ENCODE results near the gene TBC1D20. TPM values are rescaled to one million over a fixed set of nuclear protein-coding genes. Genes with fewer than 3 reads are reported as not detected.
A peak's percentile ranks its signal among the peaks of the same experiment; 100 is the strongest.

The TBC1D20 gene
- total and polyA plus RNA-seq, 7 experiments from 2014 or later: 19.9 to 45.7 (median 26.6) TPM

- ATAC-seq: no peak
- intact Hi-C loops (cut with micrococcal nuclease): loop anchor here in 1 of 2 donors (10.0 kb wide), 1 partner anchor 823 kb away; the partner anchor contains the start of gene RAD21L1
Measured at GRCh38 chr20:401682-402495, 60.4 kb downstream of the TBC1D20 start.

GRCh38 chr20:400454-401275, 61.7 kb downstream of the TBC1D20 start:
- H3K4me3 Mint-ChIP-seq: no peak overlapping the region
- H3K36me3 Mint-ChIP-seq: peaks cover 0 to 20% (median 11%) of the 10 kb centered on the region in 5 donors
- peaks cover 0 to 4% (median 0%) of the 10 kb centered on the region in 11 donors for H3K9me3 Mint-ChIP-seq
- no peak for DNase-seq
- H3K9me3 ChIP-seq (ENCODE audit: control insufficient read depth in 2 of 3, low read length in 3 of 3): no peaks in the 10 kb centered on the region
- no peak overlapping the region for H3K4me3 ChIP-seq (ENCODE audit: low read length)
- H3K27me3 Mint-ChIP-seq: no peaks in the 10 kb centered on the region
- H3K36me3 ChIP-seq (ENCODE audit: control insufficient read depth in 2 of 3, insufficient read depth in 3 of 3, low read length in 3 of 3): peaks cover 0 to 25% (median 6%) of the 10 kb centered on the region in 3 experiments
- no peak overlapping the region for H3K27ac ChIP-seq (ENCODE audit: low read depth, low read length)
- H3K4me1 Mint-ChIP-seq: peaks cover 4 to 34% (median 14%) of the 10 kb centered on the region in 7 donors
- peak; percentile 24 for ATAC-seq
- no peak overlapping the region for H3K27ac Mint-ChIP-seq
- no peaks in the 10 kb centered on the region for H3K27me3 ChIP-seq (ENCODE audit: control insufficient read depth in 2 of 2, insufficient read depth in 2 of 2, low read length in 2 of 2)
- ChIA-PET POLR2A (interaction anchor here (0.6 kb wide), 1 partner anchor 56 kb away, joined by 3 read pairs; no protein-coding TSS in a partner anchor), CTCF (no interaction called here)
- H3K4me1 ChIP-seq (ENCODE audit: control insufficient read depth in 2 of 2, insufficient read depth in 2 of 2, low read length in 2 of 2): peaks cover 0 to 15% of the 10 kb centered on the region in 2 donors
- intact Hi-C loops (cut with micrococcal nuclease): loop anchor here in 1 of 2 donors (10.0 kb wide), 1 partner anchor 824 kb away; the partner anchor contains the start of gene RAD21L1

More at GRCh38 chr20:401682-402495, 60.4 kb downstream of the TBC1D20 start:
- peaks cover 0 to 4% (median 0%) of the 10 kb centered on the region in 11 donors for H3K9me3 Mint-ChIP-seq
- H3K36me3 Mint-ChIP-seq: peaks cover 0 to 20% (median 11%) of the 10 kb centered on the region in 5 donors
- H3K27me3 ChIP-seq (ENCODE audit: control insufficient read depth in 2 of 2, insufficient read depth in 2 of 2, low read length in 2 of 2): no peaks in the 10 kb centered on the region
- peaks cover 0 to 13% (median 2%) of the 10 kb centered on the region in 3 experiments for H3K36me3 ChIP-seq (ENCODE audit: control insufficient read depth in 2 of 3, insufficient read depth in 3 of 3, low read length in 3 of 3)
- no peak overlapping the region for H3K27ac ChIP-seq (ENCODE audit: low read depth, low read length)
- H3K27me3 Mint-ChIP-seq: no peaks in the 10 kb centered on the region
- no peaks in the 10 kb centered on the region for H3K9me3 ChIP-seq (ENCODE audit: control insufficient read depth in 2 of 3, low read length in 3 of 3)
- POLR2A ChIA-PET: no interaction called here
- no peak overlapping the region for H3K4me3 ChIP-seq (ENCODE audit: low read length)
- peaks cover 5 to 39% (median 17%) of the 10 kb centered on the region in 7 donors for H3K4me1 Mint-ChIP-seq
- peak overlapping the region in 2 of 10 donors; percentile 63 to 79 for H3K4me3 Mint-ChIP-seq
- peaks cover 0 to 17% of the 10 kb centered on the region in 2 donors for H3K4me1 ChIP-seq (ENCODE audit: control insufficient read depth in 2 of 2, insufficient read depth in 2 of 2, low read length in 2 of 2)
- H3K27ac Mint-ChIP-seq: peak overlapping the region in 2 of 9 donors; percentile 10 to 24
- no peak for DNase-seq
- CTCF ChIA-PET: interaction anchor here (0.6 kb wide), 1 partner anchor 36 kb away, joined by 4 read pairs; no protein-coding TSS in a partner anchor

GRCh38 chr20:400128-400453, 62.2 kb downstream of the TBC1D20 start:
- Histone ChIP-seq H3K36me3 (ENCODE audit: control insufficient read depth in 2 of 3, insufficient read depth in 3 of 3, low read length in 3 of 3) (peaks cover 0 to 31% (median 6%) of the 10 kb centered on the region in 3 experiments), H3K4me1 (ENCODE audit: control insufficient read depth in 2 of 2, insufficient read depth in 2 of 2, low read length in 2 of 2) (peaks cover 0 to 15% of the 10 kb centered on the region in 2 donors), H3K4me3 (ENCODE audit: low read length) (no peak overlapping the region), H3K27ac (ENCODE audit: low read depth, low read length) (no peak overlapping the region), H3K9me3 (ENCODE audit: control insufficient read depth in 2 of 3, low read length in 3 of 3) (no peaks in the 10 kb centered on the region), H3K27me3 (ENCODE audit: control insufficient read depth in 2 of 2, insufficient read depth in 2 of 2, low read length in 2 of 2) (no peaks in the 10 kb centered on the region)
- no peak overlapping the region for H3K4me3 Mint-ChIP-seq
- H3K9me3 Mint-ChIP-seq: peaks cover 0 to 4% (median 0%) of the 10 kb centered on the region in 11 donors
- peaks cover 0 to 20% (median 11%) of the 10 kb centered on the region in 5 donors for H3K36me3 Mint-ChIP-seq
- H3K4me1 Mint-ChIP-seq: peaks cover 4 to 30% (median 14%) of the 10 kb centered on the region in 7 donors
- no peak for DNase-seq
- no peak overlapping the region for H3K27ac Mint-ChIP-seq
- intact Hi-C loops (cut with micrococcal nuclease): loop anchor here in 1 of 2 donors (10.0 kb wide), 1 partner anchor 825 kb away; the partner anchor contains the start of gene RAD21L1
- CTCF ChIA-PET: no interaction called here
- no peak for ATAC-seq
- POLR2A ChIA-PET: no interaction called here
- H3K27me3 Mint-ChIP-seq: no peaks in the 10 kb centered on the region

- peaks cover 0 to 15% of the 10 kb centered on the region in 2 donors for H3K4me1 ChIP-seq (ENCODE audit: control insufficient read depth in 2 of 2, insufficient read depth in 2 of 2, low read length in 2 of 2)
- no peak overlapping the region for H3K4me3 ChIP-seq (ENCODE audit: low read length)
- Mint-ChIP-seq H3K27ac (no peak overlapping the region), H3K4me3 (no peak overlapping the region), H3K9me3 (peaks cover 0 to 4% (median 0%) of the 10 kb centered on the region in 11 donors), H3K4me1 (peaks cover 4 to 28% (median 14%) of the 10 kb centered on the region in 7 donors), H3K36me3 (peaks cover 0 to 23% (median 11%) of the 10 kb centered on the region in 5 donors), H3K27me3 (no peaks in the 10 kb centered on the region)
- ChIA-PET CTCF (no interaction called here), POLR2A (no interaction called here)
- H3K9me3 ChIP-seq (ENCODE audit: control insufficient read depth in 2 of 3, low read length in 3 of 3): no peaks in the 10 kb centered on the region
- intact Hi-C loops (cut with micrococcal nuclease): no loop called here
- H3K27me3 ChIP-seq (ENCODE audit: control insufficient read depth in 2 of 2, insufficient read depth in 2 of 2, low read length in 2 of 2): no peaks in the 10 kb centered on the region
- H3K27ac ChIP-seq (ENCODE audit: low read depth, low read length): no peak overlapping the region
- no peak for ATAC-seq
- DNase-seq: no peak
- H3K36me3 ChIP-seq (ENCODE audit: control insufficient read depth in 2 of 3, insufficient read depth in 3 of 3, low read length in 3 of 3): peaks cover 0 to 39% (median 6%) of the 10 kb centered on the region in 3 experiments
Measured at GRCh38 chr20:399182-399707, 63.1 kb downstream of the TBC1D20 start.

- no peak overlapping the region for H3K4me3 Mint-ChIP-seq
- intact Hi-C loops (cut with micrococcal nuclease): no loop called here
- CTCF ChIA-PET: no interaction called here
- peaks cover 0 to 11% of the 10 kb centered on the region in 2 donors for H3K4me1 ChIP-seq (ENCODE audit: control insufficient read depth in 2 of 2, insufficient read depth in 2 of 2, low read length in 2 of 2)
- no peak for DNase-seq
- no peaks in the 10 kb centered on the region for H3K9me3 Mint-ChIP-seq
- no peak overlapping the region for H3K27ac ChIP-seq (ENCODE audit: low read depth, low read length)
- no peak for ATAC-seq
- H3K27me3 Mint-ChIP-seq: no peaks in the 10 kb centered on the region
- H3K4me3 ChIP-seq (ENCODE audit: low read length): no peak overlapping the region
- peak overlapping the region in 1 of 9 donors; percentile 23 for H3K27ac Mint-ChIP-seq
- peaks cover 0 to 34% (median 17%) of the 10 kb centered on the region in 5 donors for H3K36me3 Mint-ChIP-seq
- H3K4me1 Mint-ChIP-seq: peaks cover 4 to 20% (median 8%) of the 10 kb centered on the region in 7 donors
- peaks cover 0 to 53% (median 6%) of the 10 kb centered on the region in 3 experiments for H3K36me3 ChIP-seq (ENCODE audit: control insufficient read depth in 2 of 3, insufficient read depth in 3 of 3, low read length in 3 of 3)
- no peaks in the 10 kb centered on the region for H3K27me3 ChIP-seq (ENCODE audit: control insufficient read depth in 2 of 2, insufficient read depth in 2 of 2, low read length in 2 of 2)
- POLR2A ChIA-PET: no interaction called here
- no peaks in the 10 kb centered on the region for H3K9me3 ChIP-seq (ENCODE audit: control insufficient read depth in 2 of 3, low read length in 3 of 3)
Measured at GRCh38 chr20:397432-398237, 64.7 kb downstream of the TBC1D20 start.
